Nephron (organoid): ENCODE results near the gene ARGLU1.

ENCODE experiments used
- H3K27ac Mint-ChIP-seq, 3 experiments: 2 replicates each; pipeline ENCODE4 v1.8.0; 2020; ENCODE audit warnings: mixed read lengths in 3 of 3, mild to moderate bottlenecking in 2 of 3, moderate library complexity in 1 of 3
- H3K27me3 Mint-ChIP-seq: 2 replicates; pipeline ENCODE4 v1.8.0; 2021; ENCODE audit warnings: low read depth, mild to moderate bottlenecking, moderate library complexity, mixed read lengths
- H3K36me3 Mint-ChIP-seq: 2 replicates; pipeline ENCODE4 v1.8.0; 2020; ENCODE audit warnings: low read depth, mixed read lengths
- H3K4me1 Mint-ChIP-seq: 2 replicates; pipeline ENCODE4 v1.8.0; 2020; ENCODE audit warnings: mixed read lengths
- H3K4me3 Mint-ChIP-seq, 3 experiments: 2 replicates each; pipeline ENCODE4 v1.8.0; 2020; ENCODE audit warnings: mild to moderate bottlenecking in 3 of 3, mixed read lengths in 3 of 3, moderate library complexity in 2 of 3
- H3K9me3 Mint-ChIP-seq: 2 replicates; pipeline ENCODE4 v1.8.0; 2020; ENCODE audit warnings: mixed read lengths
- CTCF ChIP-seq, 3 experiments: fragments of 200-600 bp; sonication (generic); IDR thresholded peaks; one replicate each; pipeline ENCODE4 v1.5.0; 2021; ENCODE audit warnings: antibody characterized with exemption in 3 of 3; ENCODE audit not compliant: unreplicated experiment in 3 of 3

Gene ARGLU1

GRCh38 chr13:106593132-106593531 lies 25.2 kb upstream of the ARGLU1 start:
- Mint-ChIP-seq H3K36me3 (no peaks in the 10 kb centered on the region), H3K27ac (no peak overlapping the region), H3K27me3 (peaks cover 8% of the 10 kb centered on the region), H3K9me3 (no peaks in the 10 kb centered on the region), H3K4me1 (peaks cover 25% of the 10 kb centered on the region), H3K4me3 (no peak overlapping the region)
- TF ChIP-seq CTCF (IDR thresholded peaks at IDR 0.05; ENCODE audit: unreplicated experiment in 3 of 3) = no peak

GRCh38 chr13:106591299-106591698 lies 23.4 kb upstream of the ARGLU1 start:
- no peak for TF ChIP-seq CTCF (IDR thresholded peaks at IDR 0.05; ENCODE audit: unreplicated experiment in 3 of 3)

GRCh38 chr13:106589716-106590115 lies 21.8 kb upstream of the ARGLU1 start:
- TF ChIP-seq CTCF (IDR thresholded peaks at IDR 0.05; ENCODE audit: unreplicated experiment in 3 of 3) = no peak
- Mint-ChIP-seq H3K4me3 (no peak overlapping the region), H3K36me3 (peaks cover 12% of the 10 kb centered on the region), H3K4me1 (no peaks in the 10 kb centered on the region), H3K27ac (no peak overlapping the region), H3K27me3 (peaks cover 8% of the 10 kb centered on the region), H3K9me3 (peaks cover 21% of the 10 kb centered on the region)

More at GRCh38 chr13:106591299-106591698, 23.4 kb upstream of the ARGLU1 start:
- H3K36me3 Mint-ChIP-seq = peaks cover 4% of the 10 kb centered on the region
- no peak overlapping the region for H3K4me3 Mint-ChIP-seq
- peaks cover 16% of the 10 kb centered on the region for H3K4me1 Mint-ChIP-seq
- H3K9me3 Mint-ChIP-seq = peaks cover 13% of the 10 kb centered on the region
- no peak overlapping the region for H3K27ac Mint-ChIP-seq
- H3K27me3 Mint-ChIP-seq = peaks cover 8% of the 10 kb centered on the region

GRCh38 chr13:106588367-106588766 lies 20.4 kb upstream of the ARGLU1 start:
- H3K9me3 Mint-ChIP-seq = peaks cover 22% of the 10 kb centered on the region
- TF ChIP-seq CTCF (IDR thresholded peaks at IDR 0.05; ENCODE audit: unreplicated experiment in 3 of 3) = no peak
- H3K4me1 Mint-ChIP-seq = no peaks in the 10 kb centered on the region
- no peak overlapping the region for H3K27ac Mint-ChIP-seq
- peaks cover 14% of the 10 kb centered on the region for H3K36me3 Mint-ChIP-seq
- H3K4me3 Mint-ChIP-seq = no peak overlapping the region
- peaks cover 8% of the 10 kb centered on the region for H3K27me3 Mint-ChIP-seq

- TF ChIP-seq CTCF (IDR thresholded peaks at IDR 0.05; ENCODE audit: unreplicated experiment in 3 of 3) = no peak
- H3K9me3 Mint-ChIP-seq = peaks cover 22% of the 10 kb centered on the region
- H3K4me3 Mint-ChIP-seq = no peak overlapping the region
- peaks cover 8% of the 10 kb centered on the region for H3K27me3 Mint-ChIP-seq
- H3K4me1 Mint-ChIP-seq = no peaks in the 10 kb centered on the region
- H3K36me3 Mint-ChIP-seq = peaks cover 14% of the 10 kb centered on the region
- no peak overlapping the region for H3K27ac Mint-ChIP-seq
Observed at GRCh38 chr13:106587787-106588186, 19.9 kb upstream of the ARGLU1 start.

- no peak overlapping the region for H3K4me3 Mint-ChIP-seq
Observed at GRCh38 chr13:106586648-106587166, 18.8 kb upstream of the ARGLU1 start.

More at GRCh38 chr13:106586648-106587166, 18.8 kb upstream of the ARGLU1 start:
- Mint-ChIP-seq H3K9me3 (peaks cover 22% of the 10 kb centered on the region), H3K4me1 (no peaks in the 10 kb centered on the region), H3K36me3 (peaks cover 14% of the 10 kb centered on the region), H3K27me3 (peaks cover 4% of the 10 kb centered on the region), H3K27ac (no peak overlapping the region)
- no peak for TF ChIP-seq CTCF (IDR thresholded peaks at IDR 0.05; ENCODE audit: unreplicated experiment in 3 of 3)
